Activated T-cell treated with anti-CD3 and anti-CD28 coated beads for 1 hour (primary cell): ENCODE results near the gene PCSK4.

ENCODE experiments used
- DNase-seq: peaks from one replicate; pipeline ENCODE4 v3.0.0-alpha.2; 2020; ENCODE audit warnings: low read depth

PCSK4 gene

DNA sequence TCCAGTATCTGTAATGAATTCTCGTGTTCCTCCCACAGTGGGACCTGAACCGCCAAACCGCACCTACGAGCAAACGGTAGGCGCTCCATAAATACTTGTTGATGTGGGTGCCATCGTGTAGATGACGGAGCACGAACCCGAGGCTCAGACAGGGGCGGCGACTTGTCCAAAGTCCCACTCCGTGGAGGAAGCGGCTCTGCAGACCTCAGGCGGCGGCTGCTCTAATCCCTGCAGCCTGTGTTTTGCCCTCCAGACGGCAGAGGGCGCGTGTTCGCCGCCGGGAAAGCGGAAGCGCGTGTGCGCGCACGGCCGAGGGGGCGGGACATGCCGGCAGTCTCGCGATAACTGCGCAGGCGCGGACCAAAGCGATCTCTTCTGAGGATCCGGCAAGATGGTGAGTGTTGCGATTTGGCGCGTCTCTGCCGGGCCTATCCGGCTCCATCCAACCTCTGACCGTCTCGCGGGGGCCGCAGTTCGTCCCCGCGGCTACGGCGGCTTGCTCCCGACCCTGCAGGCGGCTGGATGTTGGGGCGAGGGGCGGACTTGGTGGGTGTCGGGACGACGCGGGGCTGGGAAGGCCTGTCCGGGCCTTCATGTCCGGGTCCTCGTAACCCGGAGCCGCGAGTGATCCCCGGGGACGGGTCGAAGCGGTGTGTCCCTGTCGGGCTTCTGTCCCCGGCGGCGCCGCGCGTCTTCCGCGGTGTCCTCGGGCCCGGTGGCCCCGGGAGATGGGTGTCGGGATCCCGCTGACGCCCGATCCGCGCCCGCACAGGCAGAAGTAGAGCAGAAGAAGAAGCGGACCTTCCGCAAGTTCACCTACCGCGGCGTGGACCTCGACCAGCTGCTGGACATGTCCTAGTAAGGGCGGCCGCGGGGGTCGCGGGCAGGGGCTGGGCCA lies 51.9 kb downstream of the PCSK4 start, which contains the start of gene RPS15:
TSS of gene RPS15 (plus strand) at position 362 of the 898 bp plus-strand sequence. CDS start at position 392, 30 bp downstream.
- DNase-seq, result peak; percentile 96

DNA sequence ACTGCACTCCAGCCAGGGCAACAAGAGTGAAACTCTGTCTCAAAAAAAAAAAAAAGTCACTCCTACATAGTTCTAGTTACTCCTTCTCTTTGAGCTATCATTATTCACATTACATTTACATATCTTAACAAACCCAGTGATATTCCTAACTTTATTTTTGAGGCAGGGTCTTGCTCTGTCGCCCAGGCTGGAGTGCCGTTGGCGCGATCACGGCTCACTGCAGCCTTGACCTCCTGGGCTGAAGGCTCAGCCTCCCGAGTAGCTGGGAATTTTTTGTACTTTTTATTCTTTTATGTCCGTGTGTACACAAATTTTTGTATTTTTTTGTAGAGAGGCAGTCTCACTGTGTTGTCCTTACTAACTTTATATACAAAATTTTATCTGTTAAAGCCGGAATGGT lies 52.5 kb downstream of the PCSK4 start:
- DNase-seq, result no peak

GRCh38 chr19:1435378-1435989 lies 54.7 kb downstream of the PCSK4 start:
- DNase-seq, result no peak

GRCh38 chr19:1434577-1435060 lies 55.5 kb downstream of the PCSK4 start:
- DNase-seq, result no peak

DNA sequence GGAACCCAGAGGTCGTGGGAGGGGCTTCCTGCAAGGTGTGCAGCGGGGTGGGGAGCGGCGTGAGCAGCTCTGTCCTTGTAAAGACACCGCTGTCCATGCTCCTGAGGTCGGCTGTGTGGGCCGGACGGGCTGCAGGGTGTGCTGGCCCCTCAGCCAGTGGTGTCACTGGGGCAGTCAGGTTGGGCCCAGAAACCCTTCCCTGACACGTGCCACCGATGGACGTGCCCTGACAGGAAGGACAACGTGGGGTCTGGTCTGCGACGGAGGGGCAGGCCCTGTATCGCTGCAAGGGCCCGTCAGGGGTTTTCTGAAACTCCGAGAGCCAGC lies 56.1 kb downstream of the PCSK4 start:
- no peak for DNase-seq

DNA sequence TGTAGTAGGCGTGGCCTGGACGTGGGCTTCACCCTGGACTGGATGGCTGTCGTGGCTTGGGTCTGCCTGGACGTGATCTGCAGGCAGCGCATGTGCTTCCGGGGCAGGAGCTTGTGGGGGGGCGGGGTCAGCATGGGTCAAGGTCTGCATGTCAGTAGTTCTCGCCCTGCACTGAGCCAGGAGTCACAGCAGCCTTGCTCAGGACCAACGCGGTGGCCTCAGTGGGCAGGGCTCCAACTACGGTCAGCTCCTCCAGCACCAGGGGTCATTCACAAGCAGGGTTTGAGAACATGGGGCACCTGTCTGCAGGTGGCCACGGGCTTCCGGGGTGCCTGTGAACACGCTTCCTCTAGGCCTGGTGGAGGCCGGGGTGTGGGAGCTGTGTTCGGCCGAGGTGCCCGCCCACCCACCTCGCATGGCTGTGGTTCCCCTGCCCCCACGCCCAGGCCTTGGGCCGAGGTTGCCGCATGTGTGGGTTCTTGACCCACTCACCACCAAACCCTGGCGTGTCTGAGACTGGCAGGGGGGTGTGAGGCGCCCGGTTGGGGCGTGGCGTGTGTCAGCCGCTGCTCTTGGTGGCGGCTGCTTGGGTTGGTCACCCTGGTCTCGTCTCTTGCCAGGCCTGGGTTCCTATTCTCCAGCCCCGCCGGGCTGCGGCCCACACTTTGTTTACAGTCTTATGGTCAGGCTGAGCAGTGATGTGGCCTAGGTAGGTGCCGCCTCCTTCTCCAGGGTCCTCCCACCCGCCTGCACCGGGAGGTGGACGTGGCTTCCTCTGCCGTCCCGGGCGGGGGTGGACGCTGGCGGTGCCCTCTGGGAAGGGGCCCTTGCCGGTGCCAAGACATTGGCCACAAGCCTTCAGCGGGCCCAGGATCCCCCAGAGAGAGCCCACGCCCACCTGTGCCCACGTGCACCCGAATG lies 56.8 kb downstream of the PCSK4 start:
- no peak for DNase-seq

DNA sequence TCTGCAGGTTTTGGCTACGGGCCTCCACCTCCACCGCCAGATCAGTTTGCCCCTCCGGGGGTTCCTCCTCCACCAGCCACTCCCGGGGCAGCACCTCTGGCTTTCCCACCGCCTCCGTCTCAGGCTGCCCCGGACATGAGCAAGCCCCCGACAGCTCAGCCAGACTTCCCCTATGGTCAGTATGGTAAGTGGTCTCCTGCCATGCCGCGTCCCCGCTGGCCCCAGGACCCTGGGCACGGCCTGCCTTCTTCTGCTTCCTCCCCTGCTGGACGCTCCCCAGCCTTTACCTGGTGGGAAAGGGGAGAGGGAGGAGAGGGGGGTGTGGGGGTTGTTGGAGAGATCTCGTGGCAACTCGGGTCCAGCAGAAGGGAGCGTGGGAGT lies 57.7 kb downstream of the PCSK4 start:
- DNase-seq, result no peak

GRCh38 chr19:1431759-1432506 lies 58.2 kb downstream of the PCSK4 start:
- no peak for DNase-seq
